Thoracic aorta (tissue), 2 donors: ENCODE results near the gene FAM47C. TPM values are rescaled to one million over a fixed set of nuclear protein-coding genes. Genes with fewer than 3 reads are reported as not detected.
"Not testable (repeated sequence)": the region's sequence is repeated elsewhere in the genome, so short reads cannot be mapped to it uniquely, and the experiment has no call there.

Experiments
- ATAC-seq: fragments of 150-250 bp; one replicate; pipeline ENCODE4 v1.8.0; 2017; ENCODE audit warnings: low read depth; ENCODE audit not compliant: insufficient number of reproducible peaks, low FRiP score
- DNase-seq: peaks from one replicate; pipeline ENCODE4 v3.0.0-alpha.2; 2020; ENCODE audit warnings: low spot score
- H3K27ac ChIP-seq, 2 donors: fragments of 200-600 bp; sonication (generic); 1 replicate in 1 of 2; 2 replicates in 1 of 2; pipeline ENCODE4 v1.5.1; 2016; ENCODE audit warnings: mild to moderate bottlenecking in 2 of 2, moderate library complexity in 2 of 2
- H3K27me3 ChIP-seq: fragments of 200-600 bp; sonication (generic); replicated peaks from 2 replicates; pipeline ENCODE4 v1.6.0; 2016; ENCODE audit warnings: mild to moderate bottlenecking; ENCODE audit not compliant: insufficient read depth
- H3K36me3 ChIP-seq: fragments of 200-600 bp; sonication (generic); one replicate; pipeline ENCODE4 v1.5.1; 2016
- H3K4me1 ChIP-seq, 2 donors: fragments of 200-600 bp; sonication (generic); 1 replicate in 1 of 2; 2 replicates in 1 of 2; pipeline versions ENCODE4 v1.5.1 to v1.6.0; 2016; ENCODE audit warnings: low read depth in 2 of 2, mild to moderate bottlenecking in 1 of 2; ENCODE audit not compliant: control insufficient read depth in 1 of 2
- H3K4me3 ChIP-seq: fragments of 200-600 bp; sonication (generic); 2 replicates; pipeline ENCODE4 v1.5.1; 2016; ENCODE audit warnings: mild to moderate bottlenecking
- H3K9me3 ChIP-seq: fragments of 200-600 bp; sonication (generic); 2 replicates; pipeline ENCODE4 v1.5.1; 2016
- total RNA-seq, 2 donors: library from RNA; depleted of rRNA; stranded (reverse); fragments of >200 nt; gene quantifications; one replicate each; pipeline versions ENCODE4 v1.1.0 to v1.2.3, GENCODE V29; 2016
- TF ChIP-seq, protein P1 (sequence below): fragments of 200-600 bp; sonication (generic); IDR thresholded peaks from one replicate; pipeline ENCODE4 v1.5.1; 2019; ENCODE audit warnings: antibody characterized with exemption

Gene FAM47C
- total RNA-seq, 2 donors from 2014 or later, result not detected

DNA sequence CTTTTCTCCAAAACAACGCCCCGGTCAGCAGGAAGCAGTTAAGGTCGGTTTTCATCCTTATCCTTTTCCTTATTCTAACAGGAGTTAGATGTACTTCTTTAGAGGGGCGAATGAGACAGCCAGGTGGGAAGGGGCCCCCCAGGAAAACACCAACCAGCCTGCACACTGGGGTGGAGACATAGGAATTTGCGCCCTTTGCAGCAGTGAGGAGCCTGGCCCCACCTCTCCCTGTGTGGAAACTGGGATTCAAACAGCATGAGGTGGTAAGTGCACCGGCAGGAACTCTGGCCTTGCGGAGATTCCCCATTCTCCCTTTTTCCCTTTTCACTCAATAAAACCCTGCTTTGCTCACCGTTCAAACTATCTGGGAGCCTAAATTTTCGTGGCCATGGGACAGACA lies 8.0 kb upstream of the FAM47C start:
- no peaks in the 10 kb centered on the region for H3K4me1 ChIP-seq
- TF ChIP-seq, protein P1, sequence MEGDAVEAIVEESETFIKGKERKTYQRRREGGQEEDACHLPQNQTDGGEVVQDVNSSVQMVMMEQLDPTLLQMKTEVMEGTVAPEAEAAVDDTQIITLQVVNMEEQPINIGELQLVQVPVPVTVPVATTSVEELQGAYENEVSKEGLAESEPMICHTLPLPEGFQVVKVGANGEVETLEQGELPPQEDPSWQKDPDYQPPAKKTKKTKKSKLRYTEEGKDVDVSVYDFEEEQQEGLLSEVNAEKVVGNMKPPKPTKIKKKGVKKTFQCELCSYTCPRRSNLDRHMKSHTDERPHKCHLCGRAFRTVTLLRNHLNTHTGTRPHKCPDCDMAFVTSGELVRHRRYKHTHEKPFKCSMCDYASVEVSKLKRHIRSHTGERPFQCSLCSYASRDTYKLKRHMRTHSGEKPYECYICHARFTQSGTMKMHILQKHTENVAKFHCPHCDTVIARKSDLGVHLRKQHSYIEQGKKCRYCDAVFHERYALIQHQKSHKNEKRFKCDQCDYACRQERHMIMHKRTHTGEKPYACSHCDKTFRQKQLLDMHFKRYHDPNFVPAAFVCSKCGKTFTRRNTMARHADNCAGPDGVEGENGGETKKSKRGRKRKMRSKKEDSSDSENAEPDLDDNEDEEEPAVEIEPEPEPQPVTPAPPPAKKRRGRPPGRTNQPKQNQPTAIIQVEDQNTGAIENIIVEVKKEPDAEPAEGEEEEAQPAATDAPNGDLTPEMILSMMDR, result no peak
- H3K27ac ChIP-seq, result no peak overlapping the region
- ATAC-seq (no peak), DNase-seq (no peak)
- H3K4me3 ChIP-seq, result no peak overlapping the region
- no peaks in the 10 kb centered on the region for H3K27me3 ChIP-seq
- H3K9me3 ChIP-seq, result no peaks in the 10 kb centered on the region
- no peaks in the 10 kb centered on the region for H3K36me3 ChIP-seq

DNA sequence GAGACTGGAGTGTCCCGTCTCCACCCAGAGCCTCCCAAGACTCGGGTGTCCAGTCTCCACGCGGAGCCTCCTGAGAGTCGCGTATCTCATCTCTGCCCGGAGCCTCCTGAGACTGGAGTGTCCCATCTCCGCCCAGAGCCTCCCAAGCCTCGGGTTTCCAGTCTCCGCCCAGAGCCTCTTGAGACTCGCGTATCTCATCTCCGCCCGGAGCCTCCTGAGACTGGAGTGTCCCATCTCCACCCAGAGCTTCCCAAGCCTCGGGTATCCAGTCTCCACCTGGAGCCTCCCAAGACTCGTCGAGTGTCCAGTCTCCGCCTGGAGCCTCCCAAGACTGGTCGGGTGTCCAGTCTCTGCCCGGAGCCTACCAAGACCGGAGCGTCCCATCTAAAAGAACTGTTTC lies 2.3 kb downstream of the FAM47C start:
- TF ChIP-seq, protein P1, result no peak
- H3K27ac ChIP-seq, result no peak overlapping the region
- no peak for DNase-seq
- H3K9me3 ChIP-seq, result no peaks in the 10 kb centered on the region
- no peak for ATAC-seq
- no peaks in the 10 kb centered on the region for H3K27me3 ChIP-seq
- H3K4me1 ChIP-seq, result no peaks in the 10 kb centered on the region
- no peaks in the 10 kb centered on the region for H3K36me3 ChIP-seq
- H3K4me3 ChIP-seq, result no peak overlapping the region

DNA sequence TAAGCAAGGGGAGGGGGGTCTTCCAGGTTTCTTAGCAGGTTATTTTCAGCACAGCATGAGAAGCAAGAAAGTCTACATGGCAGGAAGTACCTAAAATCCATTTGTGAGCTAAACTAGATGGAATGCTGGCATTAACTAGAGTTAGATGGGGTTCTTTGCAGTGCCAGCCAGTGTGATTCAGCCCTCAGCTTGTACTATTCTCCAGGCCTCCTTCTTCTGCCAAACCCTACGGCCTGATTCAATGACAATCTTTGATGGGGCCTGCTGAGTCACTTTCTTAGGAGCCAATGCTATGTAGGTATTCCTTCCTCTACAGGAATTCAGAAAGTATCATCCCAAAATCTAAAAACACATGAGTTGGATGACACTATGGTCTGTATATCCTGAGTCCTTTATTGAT lies 26.1 kb downstream of the FAM47C start:
- H3K27ac ChIP-seq, result peak overlapping the region; percentile 68 to 81

DNA sequence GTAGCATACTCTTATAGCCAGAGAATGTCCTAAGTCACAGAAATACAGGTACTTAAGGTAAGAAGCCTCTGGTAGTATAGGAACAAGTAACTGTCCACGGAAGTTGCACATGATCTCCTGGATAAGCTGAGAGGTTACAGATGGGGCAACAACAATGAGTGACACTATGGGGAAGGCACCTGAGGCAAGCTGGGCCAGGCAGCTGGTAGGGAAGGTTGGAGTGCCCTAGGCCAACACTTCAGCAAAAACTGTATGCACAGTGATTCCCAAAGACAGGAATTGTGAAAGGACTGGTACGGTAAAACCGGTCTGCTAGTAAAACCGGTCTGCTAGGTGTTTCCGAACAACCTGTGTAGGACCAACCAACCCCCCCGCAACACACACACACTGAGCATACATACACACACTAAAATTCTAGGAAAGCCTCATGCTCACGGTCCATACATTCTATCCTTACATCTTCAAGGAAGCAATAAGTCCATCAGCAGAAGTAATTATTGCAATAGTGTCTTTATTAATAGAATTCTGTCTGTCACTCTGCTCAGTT lies 28.6 kb downstream of the FAM47C start:
- not testable (repeated sequence) for H3K36me3 ChIP-seq, H3K27ac ChIP-seq, DNase-seq, H3K27me3 ChIP-seq, ATAC-seq, H3K9me3 ChIP-seq, H3K4me3 ChIP-seq, H3K4me1 ChIP-seq

More for the DNA sequence above, 26.1 kb downstream of the FAM47C start:
- not testable (repeated sequence) for H3K27me3 ChIP-seq, H3K4me1 ChIP-seq, DNase-seq, H3K36me3 ChIP-seq, H3K9me3 ChIP-seq, H3K4me3 ChIP-seq
- peak; percentile 69 for ATAC-seq

DNA sequence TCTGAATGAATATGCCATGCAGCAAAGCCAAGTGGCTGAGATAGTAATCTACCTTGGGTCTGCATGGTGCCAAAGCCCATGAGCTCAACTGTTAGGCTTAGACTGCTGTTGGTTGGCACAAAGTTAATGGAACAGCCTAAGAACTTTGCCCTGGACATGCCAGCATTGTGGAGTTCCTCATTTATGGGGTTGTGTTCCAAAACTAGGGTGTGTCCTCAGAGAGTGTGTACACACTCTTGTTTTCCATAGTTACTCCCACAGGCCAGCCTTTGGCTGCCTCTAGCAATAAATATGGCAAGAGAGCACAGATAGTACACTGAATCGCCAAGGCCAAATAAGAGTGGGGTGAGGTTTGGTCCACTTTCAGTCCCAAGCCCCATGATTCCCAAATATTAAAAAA lies 30.6 kb downstream of the FAM47C start:
- DNase-seq, H3K27me3 ChIP-seq, ATAC-seq, H3K27ac ChIP-seq, H3K4me1 ChIP-seq, H3K4me3 ChIP-seq, H3K9me3 ChIP-seq, H3K36me3 ChIP-seq: not testable (repeated sequence)

DNA sequence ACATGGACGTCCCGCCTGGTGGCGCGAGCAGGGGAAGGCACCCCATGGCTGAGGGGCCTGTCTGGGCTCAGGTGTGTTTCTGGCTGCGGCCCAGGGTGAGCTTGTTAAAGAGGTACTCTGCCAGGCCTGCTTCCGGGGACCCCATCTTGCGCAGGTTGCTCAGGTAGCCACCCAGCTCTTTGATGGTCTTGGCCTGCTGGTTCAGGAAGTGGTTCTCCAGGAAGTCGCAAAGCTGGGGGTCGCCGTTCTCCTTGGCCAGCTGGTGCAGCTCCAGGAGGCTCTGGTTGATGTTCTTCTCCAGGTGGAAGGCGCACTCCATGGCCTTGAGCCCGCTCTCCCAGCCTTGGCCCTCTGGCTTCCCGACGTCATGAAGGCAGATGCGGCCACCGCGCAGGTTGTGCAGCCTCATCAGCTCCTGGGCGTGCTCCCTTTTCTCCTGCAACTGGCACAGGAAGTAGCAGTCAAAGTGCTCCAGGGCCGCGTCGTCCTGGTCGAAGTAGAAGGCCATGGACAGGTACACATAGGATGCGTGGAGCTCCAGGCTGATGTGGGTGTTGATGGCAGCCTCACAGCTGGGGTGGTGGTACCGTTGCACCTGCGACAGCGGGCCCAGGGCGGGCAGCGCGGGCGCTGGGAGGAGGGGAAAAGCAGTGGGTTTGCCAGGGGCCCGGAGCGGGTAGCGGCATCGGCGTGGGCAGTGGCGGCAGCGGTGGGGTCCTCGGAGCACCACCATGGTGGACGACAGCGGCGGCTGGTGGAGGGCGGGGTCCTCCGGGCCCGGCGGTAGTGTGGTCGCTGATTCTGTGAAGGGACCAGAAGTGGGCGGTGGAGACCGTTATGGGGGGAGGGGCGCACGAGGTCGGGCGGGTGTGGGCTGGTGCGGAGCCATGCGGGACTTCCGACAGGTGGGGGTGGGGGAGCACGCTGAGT lies 35.1 kb downstream of the FAM47C start:
- not testable (repeated sequence) for H3K27me3 ChIP-seq, H3K36me3 ChIP-seq, H3K27ac ChIP-seq, H3K9me3 ChIP-seq, H3K4me3 ChIP-seq, DNase-seq, H3K4me1 ChIP-seq, ATAC-seq

DNA sequence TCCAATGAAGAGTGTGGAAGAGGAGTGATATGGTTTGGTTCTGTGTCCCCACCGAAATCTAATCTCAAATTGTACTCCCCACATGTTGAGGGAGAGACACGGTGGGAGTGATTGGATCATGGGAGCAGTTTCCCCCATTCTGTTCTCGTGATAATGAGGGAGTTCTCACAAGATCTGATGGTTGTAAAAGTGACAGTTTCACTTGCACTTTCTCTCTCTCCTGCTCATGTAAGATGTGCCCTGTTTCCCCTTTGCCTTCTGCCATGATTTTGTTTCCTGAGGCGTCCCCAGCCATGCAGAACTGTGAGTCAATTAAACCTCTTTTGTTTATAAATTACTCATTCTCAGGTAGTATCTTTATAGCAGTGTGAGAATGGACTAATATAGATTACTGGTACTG lies 39.6 kb downstream of the FAM47C start:
- H3K4me3 ChIP-seq, result no peak overlapping the region
- no peaks in the 10 kb centered on the region for H3K9me3 ChIP-seq
- TF ChIP-seq, protein P1, result no peak
- no peaks in the 10 kb centered on the region for H3K27me3 ChIP-seq
- H3K36me3 ChIP-seq, result no peaks in the 10 kb centered on the region
- no peaks in the 10 kb centered on the region for H3K4me1 ChIP-seq
- ATAC-seq (no peak), DNase-seq (no peak)
- H3K27ac ChIP-seq, result no peak overlapping the region

DNA sequence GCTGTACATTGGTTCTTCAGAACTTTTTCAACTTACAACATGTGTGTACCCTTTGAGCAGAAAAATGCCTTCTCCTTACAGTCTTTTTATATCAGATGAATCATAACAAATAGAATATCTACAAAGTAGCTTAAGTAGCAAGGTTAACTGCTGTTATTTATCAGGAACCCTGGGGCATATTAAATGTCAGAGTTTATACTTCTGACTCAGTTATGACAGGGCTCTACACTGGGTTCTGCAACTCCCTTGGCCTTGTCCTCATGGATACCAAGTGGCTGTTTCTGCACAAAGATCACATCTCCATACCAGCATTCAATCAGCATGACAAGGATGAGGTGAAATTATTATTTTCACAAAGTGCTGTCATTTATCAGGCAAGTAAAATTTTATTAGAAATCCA lies 49.4 kb downstream of the FAM47C start:
- not testable (repeated sequence) for ATAC-seq, H3K4me1 ChIP-seq, DNase-seq, H3K27me3 ChIP-seq, H3K9me3 ChIP-seq, H3K27ac ChIP-seq, H3K36me3 ChIP-seq, H3K4me3 ChIP-seq
